HG02981 (cell line): ENCODE data around the gene ARL5A.
"Not testable (repeated sequence)": the region's sequence is repeated elsewhere in the genome, so short reads cannot be mapped to it uniquely, and the experiment has no call there.

Experiments used
- ATAC-seq: cut with Tn5 transposase; IDR thresholded peaks from one replicate; pipeline ENCODE4 v1.9.1; 2021; ENCODE audit warnings: mild to moderate bottlenecking, moderate library complexity; ENCODE audit not compliant: unreplicated experiment

Gene ARL5A

GRCh38 chr2:151799886-151800292 is 28.3 kb downstream of the ARL5A start:
- ATAC-seq: no peak

- ATAC-seq: no peak
Measured at GRCh38 chr2:151796774-151797173, 31.4 kb downstream of the ARL5A start.

GRCh38 chr2:151795646-151796240 is 32.5 kb downstream of the ARL5A start:
- ATAC-seq: no peak

GRCh38 chr2:151794422-151794821 is 33.8 kb downstream of the ARL5A start:
- not testable (repeated sequence) for ATAC-seq

- ATAC-seq: no peak
Measured at GRCh38 chr2:151793123-151793522, 35.1 kb downstream of the ARL5A start.

- no peak for ATAC-seq
Measured at GRCh38 chr2:151792589-151792988, 35.6 kb downstream of the ARL5A start.

- no peak for ATAC-seq
Measured at GRCh38 chr2:151791545-151791944, 36.7 kb downstream of the ARL5A start.

DNA sequence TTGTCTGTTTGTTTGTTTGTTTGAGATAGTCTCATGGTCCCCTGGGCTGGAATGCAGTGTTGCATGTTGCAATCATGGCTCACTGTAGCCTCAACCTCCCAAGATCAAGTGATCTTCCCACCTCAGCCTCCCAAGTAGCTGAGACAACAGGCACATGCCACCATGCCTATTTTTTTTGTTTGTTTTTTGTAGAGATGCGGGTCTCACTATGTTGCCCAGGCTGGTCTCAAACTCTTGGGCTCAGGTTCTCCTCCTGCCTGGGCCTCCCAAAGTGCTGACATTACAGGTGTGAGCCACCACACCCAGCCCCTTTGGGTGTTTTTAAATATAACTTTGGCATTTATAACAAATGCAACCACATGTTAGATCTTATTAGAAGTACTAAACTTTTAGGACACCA is 37.5 kb downstream of the ARL5A start:
- no peak for ATAC-seq

DNA sequence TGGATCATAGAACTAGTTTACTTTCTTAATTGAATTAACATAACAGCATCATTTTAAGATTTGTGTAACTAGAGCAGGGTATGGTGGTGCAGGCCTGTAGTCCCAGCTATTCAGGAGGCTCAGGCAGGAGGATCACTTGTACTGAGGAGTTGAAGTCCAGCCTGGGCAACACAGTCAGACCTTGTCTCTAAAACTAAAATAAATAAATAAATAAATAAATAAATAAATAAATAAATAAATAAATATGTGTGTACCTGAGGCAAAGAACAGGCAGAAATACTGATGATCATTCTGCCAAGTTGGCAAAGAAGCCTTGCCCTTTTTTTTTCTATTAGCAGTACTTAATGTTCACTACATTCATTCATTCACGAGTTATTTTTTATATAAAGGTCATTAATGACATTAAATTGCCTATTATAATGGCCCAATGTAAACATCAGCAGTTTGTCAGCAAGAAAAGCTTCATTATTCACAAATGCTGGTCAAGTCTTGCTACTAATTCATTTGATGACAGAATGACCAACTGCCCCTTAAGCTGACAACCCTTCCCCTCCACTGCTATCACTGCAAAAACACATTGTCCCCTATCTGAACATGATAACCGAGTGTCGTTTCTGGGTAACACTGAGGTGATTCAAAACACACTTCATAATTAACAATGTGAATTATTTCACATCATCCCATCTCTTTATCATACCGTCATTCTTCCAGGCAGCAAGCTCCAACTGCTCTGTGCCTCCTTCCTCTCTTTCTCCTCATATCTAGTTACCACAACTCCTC is 39.0 kb downstream of the ARL5A start:
- ATAC-seq: no peak

- no peak for ATAC-seq
Measured at GRCh38 chr2:151786483-151786882, 41.7 kb downstream of the ARL5A start.

DNA sequence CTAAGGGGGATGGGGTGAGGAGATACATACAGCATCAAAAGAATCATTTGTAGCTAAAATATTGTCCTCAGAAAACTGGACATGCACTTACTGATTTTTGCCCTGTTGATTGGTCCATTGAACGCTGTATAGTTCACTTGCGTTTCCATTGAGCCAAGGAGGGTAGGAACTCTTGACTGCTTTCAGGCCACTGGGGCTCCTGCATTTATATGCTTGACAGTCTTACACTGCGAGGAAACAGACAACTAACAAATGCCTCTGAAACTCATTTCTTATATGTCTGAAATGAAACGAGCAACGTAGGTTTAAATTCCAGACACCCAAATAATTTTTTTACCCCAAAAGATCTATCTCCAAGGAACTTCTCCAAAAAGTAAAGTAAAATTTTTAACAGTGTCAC is 42.1 kb downstream of the ARL5A start:
- no peak for ATAC-seq

DNA sequence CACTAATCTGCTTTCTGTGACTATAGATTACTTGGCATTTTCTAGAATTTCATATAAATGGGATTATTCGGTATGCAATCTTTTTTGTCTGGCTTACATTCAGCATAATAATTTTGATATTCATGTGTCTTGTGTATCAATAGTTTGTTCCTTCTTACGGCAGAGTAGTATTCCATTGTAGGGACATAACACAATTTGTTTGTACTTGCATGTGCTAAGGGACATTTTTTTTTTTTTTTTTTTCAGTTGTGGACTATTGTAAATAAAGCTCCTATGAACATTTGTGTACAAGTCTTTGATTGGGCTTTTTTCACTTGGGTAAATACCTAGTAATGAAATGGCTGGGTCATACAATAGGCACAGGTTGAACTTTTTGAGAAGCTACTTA is 45.1 kb downstream of the ARL5A start:
- no peak for ATAC-seq

DNA sequence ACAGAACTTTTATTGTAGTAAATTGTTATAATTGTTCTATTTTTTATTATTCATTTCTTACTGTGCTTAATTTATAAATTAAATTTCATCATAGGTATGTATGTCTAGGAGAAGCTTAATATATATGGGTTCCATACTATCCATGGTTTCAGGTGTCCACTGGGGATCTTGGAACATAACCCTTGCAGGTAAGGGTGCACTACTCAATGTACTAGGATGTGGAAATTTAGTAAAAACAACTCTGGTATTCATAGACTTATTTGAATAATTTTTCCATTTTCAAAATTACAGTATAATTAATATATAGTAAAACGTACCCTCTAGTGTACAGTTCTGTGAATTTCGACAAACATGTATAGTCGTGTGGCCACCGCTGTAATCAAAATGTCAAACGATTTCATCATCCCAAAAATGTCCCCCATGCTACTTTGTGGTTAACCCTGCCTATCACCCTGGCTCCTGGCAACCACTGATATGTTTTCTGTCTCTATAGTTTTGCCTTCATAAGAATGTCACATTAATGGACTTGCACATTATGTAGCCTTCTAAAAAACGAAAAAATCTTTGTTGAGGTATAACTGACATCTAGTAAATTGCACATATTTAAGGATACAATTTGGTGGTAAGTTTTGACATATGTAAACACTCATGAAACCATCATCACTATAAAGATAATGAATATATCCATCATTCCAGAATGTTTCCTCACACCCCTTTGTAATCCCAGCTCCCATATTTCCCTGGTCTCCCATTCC is 45.7 kb downstream of the ARL5A start:
- ATAC-seq: no peak

DNA sequence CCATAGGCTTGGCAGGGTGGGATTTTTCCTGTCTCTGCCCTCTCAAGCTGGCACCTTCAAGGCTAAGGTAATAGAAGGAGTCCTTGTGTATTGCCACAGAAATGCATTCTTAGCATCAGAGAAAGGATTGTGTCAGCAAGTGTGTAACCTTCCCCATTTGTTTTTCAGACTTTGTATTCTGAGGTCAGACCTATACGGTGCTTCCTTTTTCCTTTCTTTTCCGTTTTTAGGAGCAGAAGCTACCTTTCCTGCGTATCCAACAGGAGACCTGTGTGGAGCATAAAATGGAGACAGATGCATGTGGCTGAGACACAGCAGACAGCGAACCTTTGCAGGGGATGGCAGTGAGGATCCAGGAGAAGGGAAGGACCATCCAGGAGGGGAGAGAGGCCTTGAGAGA is 46.6 kb downstream of the ARL5A start:
- no peak for ATAC-seq

DNA sequence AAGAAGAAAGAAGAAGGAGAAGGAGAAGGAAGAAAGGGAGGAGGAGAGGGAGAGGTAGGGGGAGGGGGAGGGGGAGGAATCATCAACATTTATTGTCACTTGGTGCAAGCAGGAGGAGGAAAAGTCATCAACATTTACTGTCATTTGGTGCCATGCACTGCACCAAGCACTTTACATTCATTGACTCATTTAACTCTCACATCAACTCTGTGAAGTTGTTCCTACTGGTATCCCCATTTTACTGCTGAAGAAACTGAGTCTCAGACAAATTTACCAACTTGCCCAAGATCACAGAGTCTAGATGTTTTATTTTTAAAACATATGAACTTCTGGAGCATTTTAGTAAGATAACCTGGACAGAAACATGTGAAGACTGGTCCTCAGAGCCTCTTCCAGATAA is 47.3 kb downstream of the ARL5A start:
- no peak for ATAC-seq

DNA sequence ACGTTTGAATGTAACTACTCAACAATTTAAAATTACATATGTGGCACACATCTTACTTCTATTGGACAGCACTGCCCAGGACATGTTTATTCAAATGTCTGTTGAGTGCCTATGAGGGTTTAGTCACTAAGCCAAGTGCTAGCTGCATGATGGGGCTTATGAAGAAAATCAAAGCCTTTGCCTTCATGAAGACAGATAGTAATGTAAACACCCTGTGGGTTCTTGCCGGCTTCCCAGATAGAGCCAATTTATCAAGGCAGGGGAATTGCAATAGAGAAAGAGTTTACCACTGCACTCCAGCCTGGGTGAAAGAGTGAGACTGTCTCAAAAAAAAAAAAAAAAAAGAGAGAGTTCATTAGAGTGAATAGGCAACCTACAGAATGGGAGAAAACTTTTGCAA is 50.3 kb downstream of the ARL5A start:
- no peak for ATAC-seq

DNA sequence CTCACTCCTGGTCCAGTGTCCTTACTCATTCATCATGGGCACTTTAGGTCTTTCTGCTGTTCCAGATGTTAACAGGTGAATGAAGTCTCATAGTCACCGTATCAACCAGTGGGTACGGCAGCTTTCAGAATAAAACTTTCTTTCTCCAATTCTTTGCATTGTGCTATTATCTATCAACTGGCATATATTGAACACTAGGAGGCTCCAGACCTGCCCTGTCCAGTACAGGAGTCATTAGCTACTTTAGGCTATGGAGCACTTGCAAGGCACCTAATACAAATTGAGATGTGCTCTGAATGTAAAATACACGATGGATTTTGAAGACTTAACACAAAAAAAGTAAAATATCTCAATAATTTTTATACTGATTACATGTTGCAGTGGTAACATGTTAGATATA is 50.7 kb downstream of the ARL5A start:
- ATAC-seq: no peak

GRCh38 chr2:151776367-151776766 is 51.9 kb downstream of the ARL5A start:
- no peak for ATAC-seq

DNA sequence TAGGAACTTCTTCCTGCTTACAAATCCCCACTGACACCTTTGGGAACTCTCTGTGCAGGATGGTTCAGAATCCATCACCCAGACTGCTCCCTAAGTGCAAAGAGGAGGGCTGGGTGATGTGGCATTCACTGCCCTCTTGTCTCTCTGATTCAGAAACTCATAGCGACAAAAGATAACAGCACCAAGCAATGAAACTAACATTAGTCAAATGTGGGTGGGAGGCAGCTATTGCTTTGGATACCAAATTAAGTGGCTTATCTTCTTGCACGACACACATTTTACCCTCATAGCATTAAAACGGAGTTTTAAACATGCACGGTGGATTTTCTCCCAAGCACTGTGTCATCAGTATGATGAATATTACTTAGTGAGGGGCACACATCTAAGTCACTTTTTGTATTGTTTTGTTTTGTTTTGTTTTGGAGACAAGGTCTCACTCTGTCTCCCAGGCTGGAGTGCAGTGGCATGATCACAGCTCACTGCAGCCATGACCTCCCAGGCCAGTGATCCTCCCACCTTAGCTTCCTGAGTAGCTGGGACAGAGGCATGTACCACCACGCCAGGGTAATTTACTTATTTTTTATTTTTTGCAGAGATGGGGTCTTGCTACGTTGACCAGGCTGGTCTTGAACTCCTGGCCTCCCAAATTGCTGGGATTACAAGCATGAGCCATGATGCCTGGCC is 53.0 kb downstream of the ARL5A start:
- peak; percentile 23 for ATAC-seq

DNA sequence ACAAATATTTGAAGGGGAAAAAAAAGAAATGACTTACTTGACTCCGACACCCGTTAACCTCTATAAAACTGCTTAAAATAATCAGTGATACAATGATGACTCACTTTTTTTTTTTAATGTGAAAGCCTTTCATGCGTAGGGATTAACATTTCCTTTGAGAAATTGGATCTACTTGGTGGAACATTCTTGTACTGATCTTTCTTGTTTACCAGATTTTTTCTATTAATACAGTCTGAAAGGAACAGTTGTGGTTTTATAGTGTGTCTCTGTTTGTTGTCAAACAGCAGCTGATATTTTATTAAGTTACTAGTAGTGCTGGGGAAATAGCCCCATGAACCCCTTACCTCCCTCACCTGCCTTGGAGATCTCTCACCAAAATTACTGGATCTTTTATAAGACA is 53.7 kb downstream of the ARL5A start:
- ATAC-seq: no peak

DNA sequence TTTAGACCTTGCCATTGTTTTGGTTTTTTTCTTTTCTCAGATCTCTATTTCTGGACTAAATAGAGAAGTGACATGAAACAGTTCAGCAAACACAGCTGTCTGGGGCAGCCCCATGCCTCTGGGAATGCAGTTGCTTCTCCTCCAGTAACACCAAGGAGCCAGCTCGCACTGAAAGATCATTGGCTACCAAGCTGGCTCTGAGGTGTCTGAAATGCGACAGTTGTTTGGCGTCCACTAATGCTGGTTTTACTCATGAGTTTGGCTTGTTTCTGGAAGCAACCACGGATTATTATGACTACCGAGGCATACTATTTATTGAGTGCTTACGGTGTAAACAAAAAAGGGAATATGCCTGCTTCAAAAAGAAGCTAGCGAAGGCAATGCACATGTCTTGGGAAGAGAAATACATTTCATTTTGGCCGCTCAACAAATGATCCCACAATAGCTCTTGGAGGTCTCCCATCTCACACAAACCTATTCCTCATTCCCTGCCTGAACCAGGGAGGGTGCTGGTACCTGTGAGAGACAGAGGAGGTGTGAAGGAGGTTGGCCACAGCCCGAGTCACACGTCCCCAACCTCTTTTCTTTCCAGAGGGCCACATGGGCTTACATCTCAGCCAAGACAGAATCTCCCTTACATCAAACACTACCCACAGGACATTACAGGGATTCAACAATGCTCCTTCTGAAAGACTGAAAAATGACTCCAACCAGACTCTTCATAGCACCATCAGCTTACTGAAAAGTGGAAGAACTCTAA is 56.4 kb downstream of the ARL5A start:
- peak; percentile 94 for ATAC-seq
